ENCODE measurements around the gene RELCH.

RELCH gene

DNA sequence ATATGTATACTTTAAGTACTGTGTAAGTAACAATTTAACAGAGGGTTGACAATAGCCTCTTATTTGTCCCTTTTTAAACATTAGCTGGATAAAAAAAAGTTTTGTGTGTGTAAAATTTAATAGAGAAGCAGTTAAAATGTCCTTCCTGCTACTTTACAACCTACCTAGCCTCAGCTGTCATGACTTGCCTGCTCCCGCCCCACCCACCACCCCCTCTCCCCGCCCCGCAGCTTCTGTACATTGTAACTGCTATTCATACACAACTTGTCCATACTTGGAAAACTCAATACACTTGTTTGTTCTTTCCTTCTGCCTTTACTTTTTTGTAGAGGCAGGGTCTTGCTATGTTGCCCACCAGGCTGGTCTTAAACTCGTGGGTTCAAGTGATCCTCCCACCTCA, 19.5 kb downstream of the RELCH start:
- peaks cover 22% of the 10 kb centered on the region for H3K9me3 Mint-ChIP-seq
- TF ChIP-seq, protein P1, sequence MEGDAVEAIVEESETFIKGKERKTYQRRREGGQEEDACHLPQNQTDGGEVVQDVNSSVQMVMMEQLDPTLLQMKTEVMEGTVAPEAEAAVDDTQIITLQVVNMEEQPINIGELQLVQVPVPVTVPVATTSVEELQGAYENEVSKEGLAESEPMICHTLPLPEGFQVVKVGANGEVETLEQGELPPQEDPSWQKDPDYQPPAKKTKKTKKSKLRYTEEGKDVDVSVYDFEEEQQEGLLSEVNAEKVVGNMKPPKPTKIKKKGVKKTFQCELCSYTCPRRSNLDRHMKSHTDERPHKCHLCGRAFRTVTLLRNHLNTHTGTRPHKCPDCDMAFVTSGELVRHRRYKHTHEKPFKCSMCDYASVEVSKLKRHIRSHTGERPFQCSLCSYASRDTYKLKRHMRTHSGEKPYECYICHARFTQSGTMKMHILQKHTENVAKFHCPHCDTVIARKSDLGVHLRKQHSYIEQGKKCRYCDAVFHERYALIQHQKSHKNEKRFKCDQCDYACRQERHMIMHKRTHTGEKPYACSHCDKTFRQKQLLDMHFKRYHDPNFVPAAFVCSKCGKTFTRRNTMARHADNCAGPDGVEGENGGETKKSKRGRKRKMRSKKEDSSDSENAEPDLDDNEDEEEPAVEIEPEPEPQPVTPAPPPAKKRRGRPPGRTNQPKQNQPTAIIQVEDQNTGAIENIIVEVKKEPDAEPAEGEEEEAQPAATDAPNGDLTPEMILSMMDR (IDR thresholded peaks at IDR 0.05) = no peak
- no peaks in the 10 kb centered on the region for H3K4me1 Mint-ChIP-seq
- no peaks in the 10 kb centered on the region for H3K27me3 Mint-ChIP-seq (ENCODE audit: low read depth, poor library complexity)
- DNase-seq = no peak
- H3K36me3 Mint-ChIP-seq (ENCODE audit: low read depth) = peaks cover 54% of the 10 kb centered on the region
- H3K27ac Mint-ChIP-seq = no peak overlapping the region
- H3K4me3 Mint-ChIP-seq = no peak overlapping the region

- no peak overlapping the region for H3K4me3 Mint-ChIP-seq
- H3K27ac Mint-ChIP-seq = no peak overlapping the region
- DNase-seq = no peak
- peaks cover 18% of the 10 kb centered on the region for H3K9me3 Mint-ChIP-seq
- TF ChIP-seq, protein P1 (IDR thresholded peaks at IDR 0.05) = no peak
- H3K27me3 Mint-ChIP-seq (ENCODE audit: low read depth, poor library complexity) = no peaks in the 10 kb centered on the region
- peaks cover 62% of the 10 kb centered on the region for H3K36me3 Mint-ChIP-seq (ENCODE audit: low read depth)
- H3K4me1 Mint-ChIP-seq = no peaks in the 10 kb centered on the region
These were observed 22.0 kb downstream of the RELCH start for GRCh38 chr18:62209046-62209445.

- TF ChIP-seq, protein P1 (IDR thresholded peaks at IDR 0.05) = no peak
- no peak overlapping the region for H3K4me3 Mint-ChIP-seq
- no peaks in the 10 kb centered on the region for H3K27me3 Mint-ChIP-seq (ENCODE audit: low read depth, poor library complexity)
- H3K4me1 Mint-ChIP-seq = no peaks in the 10 kb centered on the region
- H3K9me3 Mint-ChIP-seq = peaks cover 18% of the 10 kb centered on the region
- no peak for DNase-seq
- no peak overlapping the region for H3K27ac Mint-ChIP-seq
- H3K36me3 Mint-ChIP-seq (ENCODE audit: low read depth) = peaks cover 61% of the 10 kb centered on the region
These were observed 23.1 kb downstream of the RELCH start for GRCh38 chr18:62210138-62210537.

GRCh38 chr18:62211325-62211828, 24.3 kb downstream of the RELCH start:
- Mint-ChIP-seq H3K27me3 (ENCODE audit: low read depth, poor library complexity) (no peaks in the 10 kb centered on the region), H3K9me3 (peaks cover 18% of the 10 kb centered on the region), H3K4me1 (no peaks in the 10 kb centered on the region), H3K36me3 (ENCODE audit: low read depth) (peaks cover 61% of the 10 kb centered on the region), H3K27ac (no peak overlapping the region), H3K4me3 (no peak overlapping the region)
- DNase-seq = no peak
- TF ChIP-seq, protein P1 (IDR thresholded peaks at IDR 0.05) = no peak

GRCh38 chr18:62214790-62215189, 27.7 kb downstream of the RELCH start:
- Mint-ChIP-seq H3K4me1 (no peaks in the 10 kb centered on the region), H3K4me3 (no peak overlapping the region), H3K27me3 (ENCODE audit: low read depth, poor library complexity) (no peaks in the 10 kb centered on the region), H3K27ac (no peak overlapping the region), H3K36me3 (ENCODE audit: low read depth) (peaks cover 37% of the 10 kb centered on the region), H3K9me3 (peaks cover 10% of the 10 kb centered on the region)
- no peak for DNase-seq
- TF ChIP-seq, protein P1 (IDR thresholded peaks at IDR 0.05) = no peak

GRCh38 chr18:62224229-62224628, 37.2 kb downstream of the RELCH start:
- Mint-ChIP-seq H3K27ac (no peak overlapping the region), H3K4me3 (no peak overlapping the region), H3K36me3 (ENCODE audit: low read depth) (peaks cover 67% of the 10 kb centered on the region), H3K9me3 (peaks cover 18% of the 10 kb centered on the region), H3K4me1 (no peaks in the 10 kb centered on the region), H3K27me3 (ENCODE audit: low read depth, poor library complexity) (peaks cover 4% of the 10 kb centered on the region)
- no peak for DNase-seq
- TF ChIP-seq, protein P1 (IDR thresholded peaks at IDR 0.05) = no peak
